Measurements from ENCODE around the gene USP49.

USP49 gene

GRCh38 chr6:41748542-41748941 is 146.6 kb downstream of the USP49 start:
- DNase-seq = no peak

GRCh38 chr6:41748102-41748477 is 147.1 kb downstream of the USP49 start:
- no peak for DNase-seq

GRCh38 chr6:41747256-41748101 is 147.7 kb downstream of the USP49 start, which contains the start of gene PGC:
Gene PGC (minus strand): TSS chr6:41747397. CDS start chr6:41747334, 63 bp downstream.
- no peak for DNase-seq

GRCh38 chr6:41746107-41746506 is 149.1 kb downstream of the USP49 start:
- DNase-seq = no peak

GRCh38 chr6:41744236-41744787 is 150.9 kb downstream of the USP49 start:
- no peak for DNase-seq

GRCh38 chr6:41743406-41744235 is 151.6 kb downstream of the USP49 start:
- DNase-seq = no peak

GRCh38 chr6:41741625-41742490 is 153.3 kb downstream of the USP49 start:
- DNase-seq = no peak

GRCh38 chr6:41740366-41741162 is 154.6 kb downstream of the USP49 start:
- DNase-seq = no peak
